Retinal pigment epithelial cell (primary cell): ENCODE measurements around the gene TSPAN6.

Experiments
- DNase-seq: peaks from one replicate; pipeline ENCODE4 v3.0.0-alpha.2; 2010; ENCODE audit warnings: low read depth
- H3K4me3 ChIP-seq: 2 replicates; pipeline ENCODE4 v1.5.1; 2011; ENCODE audit warnings: mild to moderate bottlenecking, low read length, control low read depth, moderate library complexity
- TF ChIP-seq, protein P1 (sequence below): conservative IDR thresholded peaks from 2 replicates; pipeline ENCODE4 v1.5.1; 2011; ENCODE audit warnings: low read depth, low read length, control low read depth, inconsistent platforms

TSPAN6 gene

DNA sequence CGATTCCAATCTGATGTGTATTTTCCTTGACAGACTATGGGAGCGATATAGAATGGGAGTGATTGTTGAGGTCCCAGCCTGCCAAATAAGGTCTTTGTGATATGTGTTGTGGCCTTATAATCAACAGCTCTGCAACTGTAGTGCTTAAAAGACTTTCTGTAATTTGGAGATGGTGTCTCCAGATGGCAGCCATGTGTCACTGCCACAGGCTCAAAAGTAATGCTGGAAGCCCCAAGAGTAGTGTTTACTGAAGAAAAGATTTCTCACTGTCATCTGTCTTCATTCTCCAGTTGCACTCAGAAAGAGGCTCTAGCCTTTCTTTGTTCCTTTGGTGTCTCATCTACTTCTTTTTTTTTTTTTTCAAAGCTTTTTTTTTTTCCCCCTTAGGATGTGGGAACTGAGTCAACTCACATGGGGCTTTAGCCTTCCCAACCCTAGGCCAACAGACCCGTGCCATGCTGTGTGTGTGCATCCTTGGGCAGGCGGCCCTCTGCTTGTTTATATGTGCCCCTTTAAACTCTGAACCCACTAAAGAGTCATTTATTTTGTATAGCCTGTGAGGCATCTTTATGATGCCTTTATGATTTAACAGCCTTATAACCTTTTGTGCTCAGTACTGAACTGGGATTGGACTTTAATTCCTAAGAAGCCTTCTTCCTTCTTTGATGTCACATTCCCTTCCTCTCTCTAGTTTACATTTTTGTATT is 23.0 kb upstream of the TSPAN6 start:
- DNase-seq = no peak
- TF ChIP-seq, protein P1, sequence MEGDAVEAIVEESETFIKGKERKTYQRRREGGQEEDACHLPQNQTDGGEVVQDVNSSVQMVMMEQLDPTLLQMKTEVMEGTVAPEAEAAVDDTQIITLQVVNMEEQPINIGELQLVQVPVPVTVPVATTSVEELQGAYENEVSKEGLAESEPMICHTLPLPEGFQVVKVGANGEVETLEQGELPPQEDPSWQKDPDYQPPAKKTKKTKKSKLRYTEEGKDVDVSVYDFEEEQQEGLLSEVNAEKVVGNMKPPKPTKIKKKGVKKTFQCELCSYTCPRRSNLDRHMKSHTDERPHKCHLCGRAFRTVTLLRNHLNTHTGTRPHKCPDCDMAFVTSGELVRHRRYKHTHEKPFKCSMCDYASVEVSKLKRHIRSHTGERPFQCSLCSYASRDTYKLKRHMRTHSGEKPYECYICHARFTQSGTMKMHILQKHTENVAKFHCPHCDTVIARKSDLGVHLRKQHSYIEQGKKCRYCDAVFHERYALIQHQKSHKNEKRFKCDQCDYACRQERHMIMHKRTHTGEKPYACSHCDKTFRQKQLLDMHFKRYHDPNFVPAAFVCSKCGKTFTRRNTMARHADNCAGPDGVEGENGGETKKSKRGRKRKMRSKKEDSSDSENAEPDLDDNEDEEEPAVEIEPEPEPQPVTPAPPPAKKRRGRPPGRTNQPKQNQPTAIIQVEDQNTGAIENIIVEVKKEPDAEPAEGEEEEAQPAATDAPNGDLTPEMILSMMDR = no peak
- H3K4me3 ChIP-seq = no peak overlapping the region

DNA sequence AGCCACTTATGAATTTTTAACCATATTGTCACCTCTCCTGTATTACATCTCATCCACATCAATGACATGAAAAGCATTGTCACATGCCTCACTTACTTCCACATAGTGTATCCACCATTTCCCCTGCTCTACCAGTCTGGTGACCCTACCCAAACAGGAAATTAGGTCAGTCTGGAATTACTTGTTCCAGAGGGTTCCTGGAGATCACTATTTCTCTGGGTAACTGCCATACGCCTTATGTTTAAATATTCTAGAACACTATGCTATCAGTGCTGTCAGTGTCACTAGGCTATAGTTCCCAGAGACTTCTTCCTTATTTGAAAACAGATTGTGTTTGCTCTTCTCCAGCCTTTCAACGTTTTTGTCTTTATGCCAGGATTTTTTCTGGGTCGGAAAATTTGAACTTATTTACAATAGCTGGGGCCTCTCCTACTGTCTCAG is 22.4 kb upstream of the TSPAN6 start:
- TF ChIP-seq, protein P1 = no peak
- DNase-seq = no peak
- no peak overlapping the region for H3K4me3 ChIP-seq

DNA sequence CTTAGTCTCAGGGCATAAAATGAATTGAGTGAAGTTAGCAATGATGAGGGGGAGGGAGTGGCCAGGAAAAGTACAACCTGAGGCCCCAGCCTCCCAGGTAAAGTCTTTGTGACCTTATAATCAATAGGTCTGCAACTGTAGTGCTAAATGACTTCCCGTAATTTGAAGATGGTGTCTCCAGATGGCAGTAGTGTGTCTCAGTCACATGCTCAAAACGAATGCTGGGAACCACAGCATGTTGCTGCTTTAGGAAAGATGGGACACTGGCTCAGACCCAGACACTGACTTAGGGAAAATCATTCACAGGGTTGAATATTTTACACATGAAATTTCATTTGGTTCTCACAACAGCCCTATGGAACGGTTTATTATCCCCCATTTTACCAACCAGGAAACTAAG is 17.7 kb upstream of the TSPAN6 start:
- DNase-seq = no peak
- no peak overlapping the region for H3K4me3 ChIP-seq
- TF ChIP-seq, protein P1 = peak; percentile 26

DNA sequence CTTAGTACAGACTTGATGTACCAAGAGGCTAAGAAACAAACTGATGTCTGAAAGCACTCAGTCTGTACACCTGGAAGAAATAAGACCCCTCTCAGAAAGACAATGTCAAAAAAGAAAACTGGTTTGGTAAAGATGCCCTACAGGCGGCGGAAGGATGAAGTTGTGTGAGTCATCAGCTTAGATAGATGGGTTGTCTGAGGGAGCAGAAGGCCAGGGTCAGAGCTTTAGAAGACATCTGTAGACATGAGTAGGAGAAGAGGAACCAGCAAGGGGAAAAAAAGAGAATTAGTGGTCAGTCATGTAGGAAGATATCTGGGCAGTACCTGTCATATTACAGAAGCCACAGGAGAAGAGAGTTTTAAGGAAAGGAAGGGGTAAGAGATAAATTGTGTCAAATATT is 15.7 kb upstream of the TSPAN6 start:
- H3K4me3 ChIP-seq = no peak overlapping the region
- no peak for DNase-seq
- TF ChIP-seq, protein P1 = no peak

DNA sequence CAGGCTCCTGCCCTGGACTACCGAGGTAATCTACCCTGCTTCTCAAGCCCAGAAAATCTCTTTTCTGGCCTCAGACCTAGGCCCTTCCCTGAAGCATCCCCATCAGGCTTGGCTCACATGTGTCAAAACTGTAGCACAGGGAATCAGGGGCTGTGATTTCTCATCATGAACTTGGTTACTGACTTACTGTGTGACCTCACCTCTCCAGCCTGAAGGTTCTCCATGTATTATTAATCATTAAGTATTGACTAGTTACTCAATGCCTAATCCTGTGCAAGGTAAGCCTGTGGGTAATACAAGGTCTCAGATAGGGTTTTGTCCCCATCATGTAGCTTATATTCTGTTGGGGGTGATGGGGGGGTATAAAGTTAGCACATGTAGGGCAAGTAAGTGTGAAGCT is 14.2 kb upstream of the TSPAN6 start:
- no peak overlapping the region for H3K4me3 ChIP-seq
- TF ChIP-seq, protein P1 = no peak
- no peak for DNase-seq

DNA sequence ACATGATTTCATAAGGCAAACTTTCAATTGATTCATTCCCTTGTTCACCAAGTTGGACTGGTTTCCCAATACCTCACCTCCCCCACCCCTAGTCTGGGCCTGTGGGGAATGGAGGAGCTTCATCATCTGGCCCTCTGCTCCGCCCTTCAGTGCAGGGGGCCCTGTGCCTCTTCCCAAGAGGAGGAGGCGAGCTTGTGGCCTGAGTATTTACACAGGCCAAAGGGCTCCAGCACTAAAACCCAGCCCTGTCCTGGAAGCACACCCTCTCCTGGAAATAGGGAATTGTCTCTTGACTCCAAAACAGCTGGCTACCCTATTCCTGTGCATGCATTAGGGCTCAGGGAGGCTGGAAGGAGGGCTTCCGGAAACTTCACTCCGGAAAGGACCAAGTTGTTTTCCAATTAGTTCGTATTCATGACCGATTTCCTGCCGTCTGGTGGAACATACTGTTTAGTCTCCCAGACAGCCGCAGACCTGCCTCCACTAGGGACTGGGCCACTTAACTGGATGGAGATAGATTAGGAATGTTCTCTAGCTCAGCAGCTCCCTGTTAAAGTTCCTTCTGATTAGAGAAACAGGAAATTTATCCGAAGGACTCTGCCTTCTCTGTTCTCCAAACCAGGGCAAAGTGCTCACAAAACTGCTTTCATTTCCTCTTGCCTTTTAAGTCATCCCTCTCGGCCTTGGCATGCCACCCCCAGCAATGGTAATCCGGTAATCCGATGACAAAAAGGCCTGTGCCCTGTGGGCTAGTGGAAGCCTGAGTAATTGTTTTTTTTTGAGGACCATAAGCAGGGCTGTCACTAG is 13.1 kb upstream of the TSPAN6 start:
- DNase-seq = no peak
- no peak overlapping the region for H3K4me3 ChIP-seq
- TF ChIP-seq, protein P1 = no peak
